Type B pancreatic cell (in vitro differentiated cells): ENCODE data around the gene KHDC3L. TPM values are rescaled to one million over a fixed set of nuclear protein-coding genes. Genes with fewer than 3 reads are reported as not detected.
"Not testable (repeated sequence)": the region's sequence is repeated elsewhere in the genome, so short reads cannot be mapped to it uniquely, and the experiment has no call there.

Experiments used
- DNase-seq: peaks from one replicate; pipeline ENCODE4 v3.0.0; 2021; ENCODE audit warnings: mixed read lengths; ENCODE audit not compliant: unreplicated experiment; ENCODE audit errors: extremely low spot score
- H3K27ac Mint-ChIP-seq: 2 replicates; pipeline ENCODE4 v1.8.0; 2021; ENCODE audit warnings: mild to moderate bottlenecking, mixed read lengths
- H3K27me3 Mint-ChIP-seq: 2 replicates; pipeline ENCODE4 v1.8.0; 2021; ENCODE audit warnings: mixed read lengths
- H3K36me3 Mint-ChIP-seq: 2 replicates; pipeline ENCODE4 v1.8.0; 2021; ENCODE audit warnings: mixed read lengths
- H3K4me1 Mint-ChIP-seq: one replicate; pipeline ENCODE4 v1.8.0; 2021; ENCODE audit warnings: mixed read lengths; ENCODE audit not compliant: unreplicated experiment
- H3K4me3 Mint-ChIP-seq: 2 replicates; pipeline ENCODE4 v1.8.0; 2021; ENCODE audit warnings: mild to moderate bottlenecking, mixed read lengths
- H3K9me3 Mint-ChIP-seq: 2 replicates; pipeline ENCODE4 v1.8.0; 2021; ENCODE audit warnings: mixed read lengths
- total RNA-seq: library from RNA; stranded (reverse); gene quantifications from 2 replicates; pipeline ENCODE4 v1.2.1, GENCODE V29; 2021; ENCODE audit warnings: low replicate concordance
- TF ChIP-seq, protein P1 (sequence below): fragments of 200-600 bp; sonication (generic); conservative IDR thresholded peaks from 2 replicates; pipeline ENCODE4 v1.5.0; 2021; ENCODE audit warnings: antibody characterized with exemption, mild to moderate bottlenecking

The KHDC3L gene
- total RNA-seq, 1 donor from 2014 or later: not detected

DNA sequence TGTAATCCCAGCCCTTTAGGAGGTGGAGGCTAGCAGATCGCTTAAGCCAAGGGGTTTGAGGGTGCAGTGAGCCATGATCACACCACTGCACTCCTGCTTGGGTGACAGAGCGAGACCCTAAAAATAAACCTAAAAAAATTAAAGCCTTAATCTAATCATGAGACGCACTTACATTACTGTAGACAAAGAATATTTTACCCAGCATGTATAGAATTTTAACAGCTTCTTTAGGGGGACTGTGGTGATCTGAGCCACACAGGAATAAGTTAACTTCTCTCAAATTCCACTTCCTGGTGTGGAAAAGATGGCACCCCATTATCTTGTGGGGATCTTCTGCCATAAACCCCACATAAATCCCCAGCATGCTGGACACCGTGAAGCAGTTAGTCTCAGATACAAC lies 9.5 kb downstream of the KHDC3L start:
- Mint-ChIP-seq H3K36me3 (no peaks in the 10 kb centered on the region), H3K9me3 (no peaks in the 10 kb centered on the region), H3K4me3 (no peak overlapping the region), H3K27me3 (no peaks in the 10 kb centered on the region), H3K27ac (no peak overlapping the region), H3K4me1 (no peaks in the 10 kb centered on the region)
- DNase-seq: no peak
- TF ChIP-seq, protein P1, sequence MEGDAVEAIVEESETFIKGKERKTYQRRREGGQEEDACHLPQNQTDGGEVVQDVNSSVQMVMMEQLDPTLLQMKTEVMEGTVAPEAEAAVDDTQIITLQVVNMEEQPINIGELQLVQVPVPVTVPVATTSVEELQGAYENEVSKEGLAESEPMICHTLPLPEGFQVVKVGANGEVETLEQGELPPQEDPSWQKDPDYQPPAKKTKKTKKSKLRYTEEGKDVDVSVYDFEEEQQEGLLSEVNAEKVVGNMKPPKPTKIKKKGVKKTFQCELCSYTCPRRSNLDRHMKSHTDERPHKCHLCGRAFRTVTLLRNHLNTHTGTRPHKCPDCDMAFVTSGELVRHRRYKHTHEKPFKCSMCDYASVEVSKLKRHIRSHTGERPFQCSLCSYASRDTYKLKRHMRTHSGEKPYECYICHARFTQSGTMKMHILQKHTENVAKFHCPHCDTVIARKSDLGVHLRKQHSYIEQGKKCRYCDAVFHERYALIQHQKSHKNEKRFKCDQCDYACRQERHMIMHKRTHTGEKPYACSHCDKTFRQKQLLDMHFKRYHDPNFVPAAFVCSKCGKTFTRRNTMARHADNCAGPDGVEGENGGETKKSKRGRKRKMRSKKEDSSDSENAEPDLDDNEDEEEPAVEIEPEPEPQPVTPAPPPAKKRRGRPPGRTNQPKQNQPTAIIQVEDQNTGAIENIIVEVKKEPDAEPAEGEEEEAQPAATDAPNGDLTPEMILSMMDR: no peak

DNA sequence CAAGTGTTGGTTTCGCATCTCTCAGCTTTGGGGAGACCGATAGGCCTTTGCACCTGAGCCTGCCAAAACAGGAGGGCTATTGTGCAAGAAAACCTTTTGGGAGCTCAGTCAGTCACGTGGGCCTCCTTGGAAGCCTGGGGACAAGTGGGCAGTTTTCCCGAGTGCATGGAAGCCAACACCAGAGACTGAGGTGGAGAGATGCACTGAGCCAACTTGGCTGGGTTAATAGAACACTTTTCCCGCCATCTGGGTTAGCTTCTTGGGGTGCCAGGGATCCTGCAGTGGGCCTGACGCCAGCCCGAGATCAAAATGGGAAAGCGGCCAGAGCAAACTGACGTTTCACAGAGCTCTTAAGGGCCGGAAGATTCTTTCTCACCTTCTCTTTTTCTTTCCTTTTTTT lies 10.1 kb downstream of the KHDC3L start:
- Mint-ChIP-seq H3K9me3 (no peaks in the 10 kb centered on the region), H3K27me3 (no peaks in the 10 kb centered on the region), H3K4me1 (no peaks in the 10 kb centered on the region), H3K27ac (no peak overlapping the region), H3K4me3 (no peak overlapping the region), H3K36me3 (no peaks in the 10 kb centered on the region)
- DNase-seq: no peak
- TF ChIP-seq, protein P1: no peak

DNA sequence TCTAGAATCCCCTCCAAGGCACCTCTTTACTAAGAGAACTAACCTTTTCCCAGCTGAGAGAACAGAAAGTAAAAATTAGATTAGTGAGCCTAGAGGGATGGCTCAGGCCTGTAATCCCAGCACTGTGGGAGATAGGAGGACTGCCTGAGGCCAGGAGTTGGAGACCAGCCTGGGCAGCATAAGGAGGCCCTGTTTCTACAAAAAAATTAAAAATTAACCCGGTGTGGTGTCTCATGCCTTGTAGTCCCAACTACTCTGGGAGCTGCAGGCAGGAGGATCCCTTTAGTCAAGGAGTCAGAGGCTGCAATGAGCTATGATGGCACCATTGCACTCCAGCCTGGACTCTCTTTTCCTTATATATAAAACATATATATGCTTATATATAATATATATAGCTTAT lies 12.8 kb downstream of the KHDC3L start:
- Mint-ChIP-seq H3K4me3 (no peak overlapping the region), H3K27ac (no peak overlapping the region), H3K9me3 (no peaks in the 10 kb centered on the region), H3K27me3 (no peaks in the 10 kb centered on the region), H3K4me1 (no peaks in the 10 kb centered on the region), H3K36me3 (no peaks in the 10 kb centered on the region)
- TF ChIP-seq, protein P1: no peak
- DNase-seq: no peak

DNA sequence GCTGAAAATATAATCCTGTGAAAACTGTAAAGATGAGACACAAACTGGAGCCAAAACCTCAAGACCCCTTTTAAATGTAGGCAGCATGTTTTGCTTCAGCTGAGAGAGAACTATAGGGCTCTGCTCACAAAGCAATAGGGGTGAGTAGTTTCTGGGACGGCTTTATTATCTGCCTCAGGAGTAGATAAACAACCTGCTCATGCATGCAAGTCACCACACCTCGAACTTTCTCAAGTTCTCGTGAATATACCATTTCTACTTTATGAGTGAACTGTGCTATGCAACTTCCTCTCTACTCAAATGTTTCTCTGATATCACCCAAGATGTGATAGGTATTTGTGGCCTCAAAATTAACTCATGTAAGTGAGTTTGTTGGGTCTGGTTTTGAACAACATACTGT lies 14.8 kb downstream of the KHDC3L start:
- Mint-ChIP-seq H3K9me3 (no peaks in the 10 kb centered on the region), H3K4me1 (no peaks in the 10 kb centered on the region), H3K4me3 (no peak overlapping the region), H3K27me3 (no peaks in the 10 kb centered on the region), H3K36me3 (no peaks in the 10 kb centered on the region), H3K27ac (no peak overlapping the region)
- TF ChIP-seq, protein P1: no peak
- DNase-seq: no peak

DNA sequence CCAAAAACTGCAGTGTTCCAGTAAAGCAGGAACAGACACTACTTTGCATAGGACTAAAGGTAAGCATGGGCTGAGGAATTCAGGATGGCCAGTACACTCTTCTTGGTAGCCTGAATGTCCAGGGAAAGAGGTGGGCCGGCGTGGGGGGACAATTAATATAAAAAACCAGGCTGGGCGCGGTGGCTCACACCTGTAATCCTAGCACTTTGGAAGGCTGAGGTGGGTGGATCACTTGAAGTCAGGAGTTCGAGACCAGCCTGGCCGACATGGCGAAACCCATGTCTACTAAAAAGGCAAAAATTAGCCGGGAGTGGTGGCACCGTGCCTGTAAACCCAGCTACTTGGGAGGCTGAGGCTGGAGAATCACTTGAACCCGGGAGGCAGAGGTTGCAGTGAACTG lies 19.1 kb downstream of the KHDC3L start:
- H3K27ac Mint-ChIP-seq, H3K4me1 Mint-ChIP-seq, H3K9me3 Mint-ChIP-seq, H3K36me3 Mint-ChIP-seq, H3K4me3 Mint-ChIP-seq, DNase-seq, H3K27me3 Mint-ChIP-seq: not testable (repeated sequence)

DNA sequence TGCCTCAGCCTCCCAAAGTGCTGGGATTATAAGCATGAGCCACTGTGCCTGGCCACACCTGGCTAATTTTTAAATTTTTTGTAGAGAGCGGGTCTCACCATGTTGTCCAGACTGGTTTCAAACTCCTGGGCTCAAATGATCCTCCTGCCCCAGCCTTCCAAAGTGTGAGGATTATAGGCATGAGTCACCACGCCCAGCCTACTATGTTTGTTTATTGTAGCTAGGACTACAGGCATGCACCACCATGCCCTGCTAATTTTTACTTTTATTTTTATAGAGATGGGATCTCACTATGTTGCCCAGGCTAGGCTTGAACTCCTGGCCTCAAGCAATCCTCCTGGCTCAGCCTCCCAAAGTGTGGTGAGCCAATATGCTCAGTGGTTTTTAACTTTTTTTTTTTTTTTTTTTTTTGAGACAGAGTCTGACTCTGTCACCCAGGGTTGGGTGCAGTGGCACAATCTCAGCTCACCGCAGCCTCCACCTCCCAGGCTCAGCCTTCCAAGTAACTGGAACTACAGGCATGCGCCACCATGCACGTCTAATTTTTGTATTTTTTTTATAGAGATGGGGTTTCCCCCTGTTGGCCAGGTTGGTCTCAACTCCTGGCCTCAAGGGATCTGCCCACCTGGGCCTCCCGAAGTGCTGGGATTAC lies 20.1 kb downstream of the KHDC3L start:
- Mint-ChIP-seq H3K27me3 (no peaks in the 10 kb centered on the region), H3K9me3 (no peaks in the 10 kb centered on the region), H3K36me3 (no peaks in the 10 kb centered on the region), H3K27ac (no peak overlapping the region), H3K4me1 (no peaks in the 10 kb centered on the region), H3K4me3 (no peak overlapping the region)
- DNase-seq: no peak
- TF ChIP-seq, protein P1: no peak
